GM18505 (cell line): ENCODE data around the gene GJD3.
A peak's percentile ranks its signal among the peaks of the same experiment; 100 is the strongest.

Experiments used
- ATAC-seq: cut with Tn5 transposase; IDR thresholded peaks from one replicate; pipeline ENCODE4 v1.9.1; 2021; ENCODE audit not compliant: unreplicated experiment
- POLR2A ChIP-seq: IDR thresholded peaks from 4 replicates; pipeline ENCODE4 v1.6.1; 2011; ENCODE audit warnings: borderline replicate concordance; ENCODE audit not compliant: insufficient read depth, insufficient read length; ENCODE audit errors: extremely low read depth

Gene GJD3

GRCh38 chr17:40331743-40332641, 32.5 kb downstream of the GJD3 start:
- TF ChIP-seq POLR2A = no peak
- ATAC-seq = no peak

- no peak for TF ChIP-seq POLR2A
- ATAC-seq = no peak
Observed at GRCh38 chr17:40330850-40331470, 33.6 kb downstream of the GJD3 start.

- TF ChIP-seq POLR2A = no peak
- ATAC-seq = no peak
Observed at GRCh38 chr17:40329839-40330794, 34.4 kb downstream of the GJD3 start.

GRCh38 chr17:40328386-40328766, 36.2 kb downstream of the GJD3 start:
- no peak for TF ChIP-seq POLR2A
- ATAC-seq = no peak

GRCh38 chr17:40327735-40328385, 36.7 kb downstream of the GJD3 start:
- no peak for TF ChIP-seq POLR2A
- ATAC-seq = no peak

GRCh38 chr17:40327244-40327729, 37.2 kb downstream of the GJD3 start:
- no peak for TF ChIP-seq POLR2A
- no peak for ATAC-seq

- TF ChIP-seq POLR2A = no peak
- ATAC-seq = no peak
Observed at GRCh38 chr17:40326832-40327199, 37.7 kb downstream of the GJD3 start.

- no peak for ATAC-seq
- no peak for TF ChIP-seq POLR2A
Observed at GRCh38 chr17:40326014-40326831, 38.3 kb downstream of the GJD3 start.

GRCh38 chr17:40325156-40326013, 39.2 kb downstream of the GJD3 start:
- peak; percentile 51 for TF ChIP-seq POLR2A
- no peak for ATAC-seq

- ATAC-seq = no peak
- TF ChIP-seq POLR2A = no peak
Observed at GRCh38 chr17:40323391-40324381, 40.9 kb downstream of the GJD3 start.
